HEK293 (cell line): ENCODE measurements around the gene CHMP4B.

Experiments used
- CTCF ChIP-seq: fragments of 450-650 bp; formaldehyde crosslinking; IDR thresholded peaks from 2 replicates; pipeline ENCODE4 v1.5.1; 2016; ENCODE audit warnings: missing biosample characterization, missing genetic modification characterization
- MEIS1 ChIP-seq: sonication (generic); formaldehyde crosslinking; IDR thresholded peaks from 2 replicates; pipeline ENCODE4 v1.8.1; 2022; ENCODE audit warnings: missing genetic modification reagents, mild to moderate bottlenecking, borderline replicate concordance
- ZNF449 ChIP-seq: fragments of 450-650 bp; formaldehyde crosslinking; IDR thresholded peaks from 2 replicates; pipeline ENCODE4 v1.5.1; 2017; ENCODE audit warnings: missing biosample characterization, mild to moderate bottlenecking, missing genetic modification characterization, moderate library complexity
- ZNF624 ChIP-seq: fragments of 450-650 bp; formaldehyde crosslinking; IDR thresholded peaks from 2 replicates; pipeline ENCODE4 v1.5.1; 2017; ENCODE audit warnings: missing biosample characterization, missing genetic modification characterization

GRCh38 chr20:33868042-33868441, 56.9 kb downstream of the CHMP4B start:
- no peak for TF ChIP-seq MEIS1 (CRISPR knock-in tag)
- TF ChIP-seq ZNF624: no peak
- TF ChIP-seq CTCF (tag by site-specific recombination): no peak
- TF ChIP-seq ZNF449: no peak
